K562 (cell line): ENCODE measurements around the gene VGF. TPM values are rescaled to one million over a fixed set of nuclear protein-coding genes. Genes with fewer than 3 reads are reported as not detected.

Source experiments
- ATF1 ChIP-seq, 2 experiments: fragments of 450-650 bp in 1 of 2; IDR thresholded peaks; 2 replicates each; pipeline ENCODE4 v1.6.1; 2016; ENCODE audit warnings: missing compliant biosample characterization in 1 of 2, missing genetic modification characterization in 1 of 2
- CXXC5 ChIP-seq: fragments of 250-450 bp; sonication (Bioruptor Pico); IDR thresholded peaks from 2 replicates; pipeline ENCODE4 v1.8.0; 2022; ENCODE audit warnings: inconsistent platforms, mild to moderate bottlenecking, moderate library complexity
- GTF2F1 ChIP-seq: IDR thresholded peaks from 2 replicates; pipeline ENCODE4 v1.6.1; 2011; ENCODE audit warnings: low read depth, low read length, improper control_type of control experiment
- HNRNPL ChIP-seq: fragments of 200-400 bp; formaldehyde crosslinking; IDR thresholded peaks from 2 replicates; pipeline ENCODE4 v1.6.1; 2017; ENCODE audit warnings: low read depth, mild to moderate bottlenecking, low read length
- PTTG1 ChIP-seq: fragments of 450-650 bp; IDR thresholded peaks from 2 replicates; pipeline ENCODE4 v1.6.1; 2016; ENCODE audit warnings: low read depth, mild to moderate bottlenecking, missing genetic modification characterization, missing compliant biosample characterization
- RBM15 ChIP-seq: fragments of 200-400 bp; formaldehyde crosslinking; IDR thresholded peaks from 2 replicates; pipeline ENCODE4 v1.6.1; 2018; ENCODE audit warnings: mild to moderate bottlenecking, low read length, moderate library complexity; ENCODE audit not compliant: insufficient read depth
- SAFB ChIP-seq: fragments of 200-400 bp; formaldehyde crosslinking; IDR thresholded peaks from 2 replicates; pipeline ENCODE4 v1.6.1; 2017; ENCODE audit warnings: low read depth, low read length, borderline replicate concordance
- SIX5 ChIP-seq, 2 experiments: IDR thresholded peaks; 2 replicates each; pipeline ENCODE4 v1.6.1; 2011; ENCODE audit warnings: low read length in 2 of 2, borderline replicate concordance in 1 of 2, low read depth in 1 of 2, mild to moderate bottlenecking in 1 of 2, moderate library complexity in 1 of 2; ENCODE audit not compliant: insufficient read depth in 1 of 2
- SNIP1 ChIP-seq: fragments of 450-650 bp; IDR thresholded peaks from 2 replicates; pipeline ENCODE4 v1.7.1; 2017; ENCODE audit warnings: low read depth, mild to moderate bottlenecking
- STAT5B ChIP-seq: fragments of 250-450 bp; sonication (Bioruptor Pico); IDR thresholded peaks from 2 replicates; pipeline ENCODE4 v1.8.0; 2021; ENCODE audit warnings: mild to moderate bottlenecking, inconsistent platforms
- TAF15 ChIP-seq: fragments of 200-400 bp; formaldehyde crosslinking; IDR thresholded peaks from 2 replicates; pipeline ENCODE4 v1.6.1; 2017; ENCODE audit warnings: mild to moderate bottlenecking, low read depth, low read length, moderate library complexity
- TGIF2 ChIP-seq: sonication (generic); formaldehyde crosslinking; IDR thresholded peaks from 2 replicates; pipeline ENCODE4 v1.8.1; 2022; ENCODE audit warnings: mild to moderate bottlenecking, missing genetic modification reagents, moderate library complexity
- TRIM24 ChIP-seq, 2 experiments: fragments of 450-650 bp; IDR thresholded peaks; 2 replicates each; pipeline ENCODE4 v1.6.1; 2016
- ZFP1 ChIP-seq: fragments of 450-650 bp; formaldehyde crosslinking; IDR thresholded peaks from 2 replicates; pipeline ENCODE4 v1.4.0; 2020; ENCODE audit warnings: mild to moderate bottlenecking, mixed read lengths
- ZKSCAN3 ChIP-seq: fragments of 250-450 bp; sonication (Bioruptor Pico); IDR thresholded peaks from 2 replicates; pipeline ENCODE4 v1.4.0; 2020
- ZNF124 ChIP-seq: sonication (generic); formaldehyde crosslinking; IDR thresholded peaks from 2 replicates; pipeline ENCODE4 v1.8.1; 2022; ENCODE audit warnings: missing genetic modification reagents
- ZNF212 ChIP-seq: fragments of 450-650 bp; formaldehyde crosslinking; IDR thresholded peaks from 2 replicates; pipeline ENCODE4 v1.4.0; 2020; ENCODE audit warnings: mild to moderate bottlenecking
- ZNF263 ChIP-seq: sonication (generic); formaldehyde crosslinking; IDR thresholded peaks from 2 replicates; pipeline ENCODE4 v1.8.0; 2022; ENCODE audit warnings: mild to moderate bottlenecking, missing genetic modification reagents, borderline replicate concordance
- ZNF766 ChIP-seq: fragments of 200-800 bp; sonication (Bioruptor generic); conservative IDR thresholded peaks from 2 replicates; pipeline ENCODE4 v1.6.1; 2016; ENCODE audit warnings: missing genetic modification characterization, missing compliant biosample characterization
- ZSCAN32 ChIP-seq: fragments of 450-650 bp; formaldehyde crosslinking; IDR thresholded peaks from 2 replicates; pipeline ENCODE4 v1.4.0; 2020; ENCODE audit warnings: mild to moderate bottlenecking, moderate library complexity
- ZZZ3 ChIP-seq: fragments of 450-650 bp; IDR thresholded peaks from 2 replicates; pipeline ENCODE4 v1.6.1; 2016; ENCODE audit warnings: antibody characterized with exemption, mild to moderate bottlenecking, moderate library complexity
- polyA plus RNA-seq, 8 experiments: library from polyadenylated mRNA; depleted of rRNA in 4 of 8; stranded (reverse) in 5 of 8; unstranded in 3 of 8; fragments of >200 nt; fragmentation: Nextera tagmentation in 2 of 8; fragmentation: Illumina TruSeq in 1 of 8; extraction: Ambion mirVana in 2 of 8; extraction: Trizol in 1 of 8; gene quantifications; 2 replicates each; pipeline versions ENCODE4 v1.2.1 to v1.2.3, GENCODE V29; 2011 to 2014; ENCODE audit warnings: inconsistent platforms in 1 of 8, missing spikeins in 1 of 8
- total RNA-seq, 7 experiments: library from RNA; depleted of rRNA in 6 of 7; stranded (reverse); fragments of >200 nt in 6 of 7; fragmentation: Illumina TruSeq in 2 of 7; extraction: Trizol in 2 of 7; gene quantifications; 2 replicates each; pipeline versions ENCODE4 v1.2.1 to v1.2.3, GENCODE V29; 2011 to 2021; ENCODE audit warnings: low replicate concordance in 1 of 7
- TF ChIP-seq, protein P1 (sequence below): fragments of 250-450 bp; sonication (Bioruptor Pico); IDR thresholded peaks from 2 replicates; pipeline ENCODE4 v1.5.0; 2021; ENCODE audit warnings: mild to moderate bottlenecking, borderline replicate concordance
- TF ChIP-seq, protein P2 (sequence below): fragments of 450-650 bp; formaldehyde crosslinking; IDR thresholded peaks from 2 replicates; pipeline ENCODE4 v1.4.0; 2020; ENCODE audit warnings: mild to moderate bottlenecking
- TF ChIP-seq, protein P3 (sequence below): fragments of 450-650 bp; formaldehyde crosslinking; IDR thresholded peaks from 2 replicates; pipeline ENCODE4 v1.4.0; 2022; ENCODE audit warnings: mild to moderate bottlenecking, moderate library complexity
- TF ChIP-seq, protein P4 (sequence below): sonication (generic); formaldehyde crosslinking; IDR thresholded peaks from 2 replicates; pipeline ENCODE4 v1.8.1; 2023; ENCODE audit warnings: mild to moderate bottlenecking, missing genetic modification reagents

Gene VGF
- total and polyA plus RNA-seq, 9 of the 15 experiments (the other 6 are each of a cell fraction or from before 2014, with no cell fraction given), result 0.03 to 5.7 (median 0.34) TPM

DNA sequence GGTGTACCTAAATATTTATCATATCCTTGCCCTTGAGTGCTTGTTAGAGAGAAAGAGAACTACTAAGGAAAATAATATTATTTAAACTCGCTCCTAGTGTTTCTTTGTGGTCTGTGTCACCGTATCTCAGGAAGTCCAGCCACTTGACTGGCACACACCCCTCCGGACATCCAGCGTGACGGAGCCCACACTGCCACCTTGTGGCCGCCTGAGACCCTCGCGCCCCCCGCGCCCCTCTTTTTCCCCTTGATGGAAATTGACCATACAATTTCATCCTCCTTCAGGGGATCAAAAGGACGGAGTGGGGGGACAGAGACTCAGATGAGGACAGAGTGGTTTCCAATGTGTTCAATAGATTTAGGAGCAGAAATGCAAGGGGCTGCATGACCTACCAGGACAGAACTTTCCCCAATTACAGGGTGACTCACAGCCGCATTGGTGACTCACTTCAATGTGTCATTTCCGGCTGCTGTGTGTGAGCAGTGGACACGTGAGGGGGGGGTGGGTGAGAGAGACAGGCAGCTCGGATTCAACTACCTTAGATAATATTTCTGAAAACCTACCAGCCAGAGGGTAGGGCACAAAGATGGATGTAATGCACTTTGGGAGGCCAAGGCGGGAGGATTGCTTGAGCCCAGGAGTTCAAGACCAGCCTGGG is 27.0 kb downstream of the VGF start (continued):
- TF ChIP-seq, protein P1, sequence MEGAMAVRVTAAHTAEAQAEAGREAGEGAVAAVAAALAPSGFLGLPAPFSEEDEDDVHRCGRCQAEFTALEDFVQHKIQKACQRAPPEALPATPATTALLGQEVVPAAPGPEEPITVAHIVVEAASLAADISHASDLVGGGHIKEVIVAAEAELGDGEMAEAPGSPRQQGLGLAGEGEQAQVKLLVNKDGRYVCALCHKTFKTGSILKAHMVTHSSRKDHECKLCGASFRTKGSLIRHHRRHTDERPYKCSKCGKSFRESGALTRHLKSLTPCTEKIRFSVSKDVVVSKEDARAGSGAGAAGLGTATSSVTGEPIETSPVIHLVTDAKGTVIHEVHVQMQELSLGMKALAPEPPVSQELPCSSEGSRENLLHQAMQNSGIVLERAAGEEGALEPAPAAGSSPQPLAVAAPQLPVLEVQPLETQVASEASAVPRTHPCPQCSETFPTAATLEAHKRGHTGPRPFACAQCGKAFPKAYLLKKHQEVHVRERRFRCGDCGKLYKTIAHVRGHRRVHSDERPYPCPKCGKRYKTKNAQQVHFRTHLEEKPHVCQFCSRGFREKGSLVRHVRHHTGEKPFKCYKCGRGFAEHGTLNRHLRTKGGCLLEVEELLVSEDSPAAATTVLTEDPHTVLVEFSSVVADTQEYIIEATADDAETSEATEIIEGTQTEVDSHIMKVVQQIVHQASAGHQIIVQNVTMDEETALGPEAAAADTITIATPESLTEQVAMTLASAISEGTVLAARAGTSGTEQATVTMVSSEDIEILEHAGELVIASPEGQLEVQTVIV (CRISPR knock-in tag), result no peak
- TF ChIP-seq ZNF212 (CRISPR knock-in tag) (no peak), ZNF124 (CRISPR knock-in tag) (no peak), TGIF2 (CRISPR knock-in tag) (no peak), ZFP1 (no peak), SIX5 (IDR thresholded peaks at IDR 0.05; ENCODE audit: borderline replicate concordance in 1 of 2, insufficient read depth in 1 of 2, low read depth in 1 of 2, low read length in 2 of 2) (no peak), TAF15 (no peak), CXXC5 (CRISPR knock-in tag) (peak; percentile 62), PTTG1 (tag) (no peak), GTF2F1 (no peak), SAFB (no peak), ATF1 (CRISPR knock-in tag; IDR thresholded peaks at IDR 0.05) (no peak), ATF1 (tag; IDR thresholded peaks at IDR 0.05) (peak; percentile 97), STAT5B (CRISPR knock-in tag) (no peak), ZZZ3 (no peak), ZNF766 (CRISPR knock-in tag) (peak; percentile 87; the same call in 1 of the 2 replicates), RBM15 (no peak), TRIM24 (IDR thresholded peaks at IDR 0.05) (peak; percentile 89 to 93), HNRNPL (no peak), ZKSCAN3 (CRISPR knock-in tag) (no peak), SNIP1 (no peak), ZSCAN32 (CRISPR knock-in tag) (no peak), ZNF263 (CRISPR knock-in tag) (no peak; the same call in 1 of the 2 replicates)
- TF ChIP-seq, protein P2, sequence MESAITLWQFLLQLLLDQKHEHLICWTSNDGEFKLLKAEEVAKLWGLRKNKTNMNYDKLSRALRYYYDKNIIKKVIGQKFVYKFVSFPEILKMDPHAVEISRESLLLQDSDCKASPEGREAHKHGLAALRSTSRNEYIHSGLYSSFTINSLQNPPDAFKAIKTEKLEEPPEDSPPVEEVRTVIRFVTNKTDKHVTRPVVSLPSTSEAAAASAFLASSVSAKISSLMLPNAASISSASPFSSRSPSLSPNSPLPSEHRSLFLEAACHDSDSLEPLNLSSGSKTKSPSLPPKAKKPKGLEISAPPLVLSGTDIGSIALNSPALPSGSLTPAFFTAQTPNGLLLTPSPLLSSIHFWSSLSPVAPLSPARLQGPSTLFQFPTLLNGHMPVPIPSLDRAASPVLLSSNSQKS, result no peak
- TF ChIP-seq, protein P3, sequence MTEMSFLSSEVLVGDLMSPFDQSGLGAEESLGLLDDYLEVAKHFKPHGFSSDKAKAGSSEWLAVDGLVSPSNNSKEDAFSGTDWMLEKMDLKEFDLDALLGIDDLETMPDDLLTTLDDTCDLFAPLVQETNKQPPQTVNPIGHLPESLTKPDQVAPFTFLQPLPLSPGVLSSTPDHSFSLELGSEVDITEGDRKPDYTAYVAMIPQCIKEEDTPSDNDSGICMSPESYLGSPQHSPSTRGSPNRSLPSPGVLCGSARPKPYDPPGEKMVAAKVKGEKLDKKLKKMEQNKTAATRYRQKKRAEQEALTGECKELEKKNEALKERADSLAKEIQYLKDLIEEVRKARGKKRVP (CRISPR knock-in tag), result no peak
- TF ChIP-seq, protein P4, sequence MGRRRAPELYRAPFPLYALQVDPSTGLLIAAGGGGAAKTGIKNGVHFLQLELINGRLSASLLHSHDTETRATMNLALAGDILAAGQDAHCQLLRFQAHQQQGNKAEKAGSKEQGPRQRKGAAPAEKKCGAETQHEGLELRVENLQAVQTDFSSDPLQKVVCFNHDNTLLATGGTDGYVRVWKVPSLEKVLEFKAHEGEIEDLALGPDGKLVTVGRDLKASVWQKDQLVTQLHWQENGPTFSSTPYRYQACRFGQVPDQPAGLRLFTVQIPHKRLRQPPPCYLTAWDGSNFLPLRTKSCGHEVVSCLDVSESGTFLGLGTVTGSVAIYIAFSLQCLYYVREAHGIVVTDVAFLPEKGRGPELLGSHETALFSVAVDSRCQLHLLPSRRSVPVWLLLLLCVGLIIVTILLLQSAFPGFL, result no peak
